PC-9 (cell line): ENCODE data around the gene TRDN.

Source experiments
- EZH2 ChIP-seq: fragments of 200-600 bp; sonication (generic); IDR thresholded peaks from 2 replicates; pipeline ENCODE4 v1.8.0; 2017; ENCODE audit warnings: antibody characterized with exemption, low read depth
- TF ChIP-seq, protein P1 (sequence below): fragments of 200-600 bp; sonication (generic); conservative IDR thresholded peaks from 2 replicates; pipeline ENCODE4 v1.6.1; 2017; ENCODE audit warnings: mixed run types, antibody characterized with exemption, mild to moderate bottlenecking, moderate library complexity

DNA sequence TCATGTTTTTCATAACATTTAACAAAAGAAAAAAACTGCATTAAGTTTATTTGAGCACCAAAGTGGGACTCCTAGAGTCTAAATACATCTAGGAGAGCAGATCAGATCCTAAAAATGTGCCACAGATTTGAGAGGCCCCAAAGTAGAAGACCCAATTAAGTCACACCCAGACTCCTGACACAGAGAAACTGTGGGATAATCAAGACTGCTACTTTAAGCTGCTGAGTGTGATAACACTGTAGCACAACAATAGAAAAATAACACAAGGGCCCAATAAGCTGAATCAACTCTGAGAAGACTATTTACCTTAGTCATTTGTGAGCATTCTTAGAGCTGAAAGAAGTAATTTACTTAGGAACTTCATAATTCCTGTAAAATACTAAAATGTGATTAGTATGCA, 26.0 kb downstream of the TRDN start:
- TF ChIP-seq, protein P1, sequence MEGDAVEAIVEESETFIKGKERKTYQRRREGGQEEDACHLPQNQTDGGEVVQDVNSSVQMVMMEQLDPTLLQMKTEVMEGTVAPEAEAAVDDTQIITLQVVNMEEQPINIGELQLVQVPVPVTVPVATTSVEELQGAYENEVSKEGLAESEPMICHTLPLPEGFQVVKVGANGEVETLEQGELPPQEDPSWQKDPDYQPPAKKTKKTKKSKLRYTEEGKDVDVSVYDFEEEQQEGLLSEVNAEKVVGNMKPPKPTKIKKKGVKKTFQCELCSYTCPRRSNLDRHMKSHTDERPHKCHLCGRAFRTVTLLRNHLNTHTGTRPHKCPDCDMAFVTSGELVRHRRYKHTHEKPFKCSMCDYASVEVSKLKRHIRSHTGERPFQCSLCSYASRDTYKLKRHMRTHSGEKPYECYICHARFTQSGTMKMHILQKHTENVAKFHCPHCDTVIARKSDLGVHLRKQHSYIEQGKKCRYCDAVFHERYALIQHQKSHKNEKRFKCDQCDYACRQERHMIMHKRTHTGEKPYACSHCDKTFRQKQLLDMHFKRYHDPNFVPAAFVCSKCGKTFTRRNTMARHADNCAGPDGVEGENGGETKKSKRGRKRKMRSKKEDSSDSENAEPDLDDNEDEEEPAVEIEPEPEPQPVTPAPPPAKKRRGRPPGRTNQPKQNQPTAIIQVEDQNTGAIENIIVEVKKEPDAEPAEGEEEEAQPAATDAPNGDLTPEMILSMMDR, result no peak
- TF ChIP-seq EZH2, result no peak
